Measurements from ENCODE around the gene MDN1.
"Not testable (repeated sequence)": the region's sequence is repeated elsewhere in the genome, so short reads cannot be mapped to it uniquely, and the experiment has no call there.

Gene MDN1

DNA sequence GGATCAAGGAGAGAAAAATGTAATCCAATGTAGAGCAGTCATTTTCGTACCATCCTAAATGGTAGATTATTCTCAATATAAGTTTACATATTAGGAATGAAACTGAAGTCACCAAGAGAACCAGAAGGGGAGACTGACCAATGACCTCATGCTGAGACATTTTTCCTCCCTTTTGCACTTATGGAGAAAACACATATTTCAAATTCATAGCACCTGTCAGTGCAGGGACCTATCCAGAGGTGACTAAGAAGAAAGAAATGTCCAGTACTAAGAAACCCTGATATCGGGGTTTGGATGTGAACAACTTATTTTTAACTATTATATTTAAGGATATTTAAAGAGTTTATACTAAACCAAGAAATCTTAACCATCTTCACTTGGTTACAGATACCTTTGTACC lies 164.5 kb downstream of the MDN1 start:
- H3K27me3 Mint-ChIP-seq (ENCODE audit: low read depth), result no peaks in the 10 kb centered on the region
- no peaks in the 10 kb centered on the region for H3K4me1 Mint-ChIP-seq (ENCODE audit: low read depth)
- no peak overlapping the region for H3K4me3 Mint-ChIP-seq
- no peaks in the 10 kb centered on the region for H3K9me3 Mint-ChIP-seq
- H3K27ac Mint-ChIP-seq, result no peak overlapping the region
- peaks cover 41% of the 10 kb centered on the region for H3K36me3 Mint-ChIP-seq (ENCODE audit: low read depth)

DNA sequence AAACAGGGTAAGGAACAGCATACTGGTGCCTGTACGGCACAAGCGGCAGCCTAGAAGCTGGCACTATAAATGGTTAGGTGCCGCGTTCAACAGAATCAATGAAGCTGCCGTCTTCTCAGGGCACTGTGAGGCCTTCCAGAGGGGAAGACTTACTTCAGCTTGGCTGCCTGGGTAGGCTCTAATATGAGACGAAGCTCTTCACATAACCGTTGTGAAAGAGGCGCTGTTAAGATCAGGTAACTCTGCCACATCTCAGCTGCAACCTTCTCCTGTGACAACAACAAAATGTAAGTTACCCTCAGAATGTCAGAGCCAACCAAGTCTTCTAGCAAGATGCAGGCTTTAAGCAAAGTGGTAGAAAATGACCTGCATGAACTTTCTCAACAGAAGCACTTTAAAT lies 169.0 kb downstream of the MDN1 start:
- H3K36me3 Mint-ChIP-seq (ENCODE audit: low read depth), result peaks cover 41% of the 10 kb centered on the region
- no peaks in the 10 kb centered on the region for H3K9me3 Mint-ChIP-seq
- no peaks in the 10 kb centered on the region for H3K27me3 Mint-ChIP-seq (ENCODE audit: low read depth)
- H3K4me3 Mint-ChIP-seq, result no peak overlapping the region
- H3K27ac Mint-ChIP-seq, result no peak overlapping the region
- H3K4me1 Mint-ChIP-seq (ENCODE audit: low read depth), result peaks cover 2% of the 10 kb centered on the region

DNA sequence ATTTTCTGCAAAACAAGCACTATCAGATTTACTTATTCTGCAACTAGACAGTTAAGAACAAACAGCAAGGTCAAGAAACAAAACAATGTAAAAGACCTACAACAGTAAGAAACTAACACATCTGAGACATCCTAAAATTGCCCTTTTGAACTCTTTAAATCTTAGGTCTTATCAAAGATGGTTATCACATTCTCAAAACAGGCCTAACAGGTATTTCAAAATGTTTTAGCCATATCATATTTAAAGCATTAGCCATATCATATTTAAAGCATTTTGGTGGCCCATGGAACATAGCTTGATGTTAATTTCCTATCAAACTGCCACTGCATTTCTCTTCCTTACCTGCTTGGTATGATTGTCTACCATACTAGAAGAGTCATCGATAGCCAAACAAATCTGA lies 169.9 kb downstream of the MDN1 start:
- peaks cover 40% of the 10 kb centered on the region for H3K36me3 Mint-ChIP-seq (ENCODE audit: low read depth)

DNA sequence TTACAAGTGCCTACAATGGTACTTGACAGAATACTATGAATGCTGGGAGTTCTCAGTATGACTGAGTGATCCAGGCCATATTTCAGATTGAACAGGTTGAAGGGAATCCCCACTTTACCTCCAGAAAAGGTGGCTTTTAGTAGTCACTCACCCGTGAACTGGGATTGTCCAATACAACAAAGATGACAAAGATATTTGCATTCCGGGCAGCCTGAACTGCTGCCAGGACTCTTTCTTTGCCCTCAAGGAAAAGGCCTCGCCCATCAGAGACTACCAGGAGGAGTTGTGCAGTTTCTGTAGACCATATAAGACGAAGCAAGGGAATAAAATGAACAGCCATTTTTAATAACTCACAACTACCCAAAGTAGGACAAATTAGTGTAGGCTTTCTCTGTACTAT lies 174.7 kb downstream of the MDN1 start:
- Mint-ChIP-seq H3K4me1 (ENCODE audit: low read depth) (peaks cover 10% of the 10 kb centered on the region), H3K27ac (no peak overlapping the region), H3K27me3 (ENCODE audit: low read depth) (no peaks in the 10 kb centered on the region), H3K36me3 (ENCODE audit: low read depth) (peaks cover 45% of the 10 kb centered on the region), H3K4me3 (no peak overlapping the region), H3K9me3 (no peaks in the 10 kb centered on the region)

More for the DNA sequence above, 169.9 kb downstream of the MDN1 start:
- no peaks in the 10 kb centered on the region for H3K27me3 Mint-ChIP-seq (ENCODE audit: low read depth)
- no peaks in the 10 kb centered on the region for H3K9me3 Mint-ChIP-seq
- peaks cover 5% of the 10 kb centered on the region for H3K4me1 Mint-ChIP-seq (ENCODE audit: low read depth)
- H3K4me3 Mint-ChIP-seq, result no peak overlapping the region
- H3K27ac Mint-ChIP-seq, result no peak overlapping the region

DNA sequence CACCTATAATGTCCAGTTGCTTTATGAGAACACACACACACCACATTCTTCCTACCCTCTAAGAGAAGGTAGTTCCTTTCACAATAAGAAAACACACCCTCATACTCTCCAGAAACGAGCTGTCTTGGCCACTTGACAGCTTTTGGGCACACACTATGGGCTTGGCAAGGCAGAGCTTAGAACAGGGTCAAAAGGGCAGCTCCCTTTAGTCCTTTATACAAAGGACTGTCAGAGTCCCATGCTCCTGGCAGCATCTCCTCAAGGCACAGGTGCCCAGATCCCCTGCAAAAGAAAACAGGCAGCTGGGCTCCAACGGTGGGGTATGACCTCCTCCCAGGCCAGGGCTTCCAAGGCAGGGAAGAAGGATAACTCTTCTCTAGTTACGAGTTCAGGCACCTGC lies 176.2 kb downstream of the MDN1 start:
- no peaks in the 10 kb centered on the region for H3K27me3 Mint-ChIP-seq (ENCODE audit: low read depth)
- H3K36me3 Mint-ChIP-seq (ENCODE audit: low read depth), result peaks cover 46% of the 10 kb centered on the region
- no peak overlapping the region for H3K4me3 Mint-ChIP-seq
- H3K9me3 Mint-ChIP-seq, result no peaks in the 10 kb centered on the region
- peaks cover 19% of the 10 kb centered on the region for H3K4me1 Mint-ChIP-seq (ENCODE audit: low read depth)
- no peak overlapping the region for H3K27ac Mint-ChIP-seq

DNA sequence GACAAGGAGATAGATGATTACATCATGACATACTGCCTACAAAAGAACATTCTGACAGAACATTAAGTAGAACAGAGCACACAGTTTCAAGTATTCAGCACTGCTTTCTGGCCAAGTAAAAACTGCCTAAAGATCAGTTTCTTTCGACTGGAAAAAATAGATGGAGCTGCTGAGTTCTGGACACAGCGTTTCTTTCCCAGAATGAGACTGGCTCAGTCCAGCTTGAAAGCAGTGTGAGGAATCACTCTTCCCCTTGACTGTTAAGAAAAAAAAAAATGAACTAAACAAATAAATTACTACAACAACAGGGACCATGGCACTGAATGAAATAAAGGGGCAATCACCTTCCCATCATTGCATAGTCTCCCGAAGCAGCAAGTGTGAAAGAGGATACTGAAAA lies 176.6 kb downstream of the MDN1 start:
- no peaks in the 10 kb centered on the region for H3K9me3 Mint-ChIP-seq
- H3K27me3 Mint-ChIP-seq (ENCODE audit: low read depth), result no peaks in the 10 kb centered on the region
- H3K36me3 Mint-ChIP-seq (ENCODE audit: low read depth), result peaks cover 48% of the 10 kb centered on the region
- peaks cover 19% of the 10 kb centered on the region for H3K4me1 Mint-ChIP-seq (ENCODE audit: low read depth)
- H3K27ac Mint-ChIP-seq, result no peak overlapping the region
- H3K4me3 Mint-ChIP-seq, result no peak overlapping the region

DNA sequence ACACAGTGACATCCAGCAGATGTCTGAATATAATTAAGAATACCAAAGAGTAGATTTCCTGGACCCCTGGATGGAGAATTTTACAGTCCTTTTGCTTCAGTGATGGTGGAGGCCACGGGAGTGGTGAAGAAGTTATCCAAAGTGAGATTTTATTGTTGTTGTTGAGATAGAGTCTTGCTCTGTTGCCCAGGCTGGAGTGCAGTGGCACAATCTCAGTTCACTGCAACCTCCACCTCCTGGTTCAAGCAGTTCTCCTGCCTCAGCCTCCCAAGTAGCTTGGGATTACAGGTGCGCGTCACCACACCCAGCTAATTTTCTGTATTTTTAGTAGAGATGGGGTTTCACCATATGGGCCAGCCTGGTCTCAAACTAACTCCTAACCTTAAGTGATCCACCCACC lies 178.0 kb downstream of the MDN1 start:
- H3K9me3 Mint-ChIP-seq; H3K27me3 Mint-ChIP-seq (ENCODE audit: low read depth); H3K27ac Mint-ChIP-seq; H3K4me3 Mint-ChIP-seq: not testable (repeated sequence)
- Mint-ChIP-seq H3K36me3 (ENCODE audit: low read depth) (peaks cover 46% of the 10 kb centered on the region), H3K4me1 (ENCODE audit: low read depth) (peaks cover 21% of the 10 kb centered on the region)

DNA sequence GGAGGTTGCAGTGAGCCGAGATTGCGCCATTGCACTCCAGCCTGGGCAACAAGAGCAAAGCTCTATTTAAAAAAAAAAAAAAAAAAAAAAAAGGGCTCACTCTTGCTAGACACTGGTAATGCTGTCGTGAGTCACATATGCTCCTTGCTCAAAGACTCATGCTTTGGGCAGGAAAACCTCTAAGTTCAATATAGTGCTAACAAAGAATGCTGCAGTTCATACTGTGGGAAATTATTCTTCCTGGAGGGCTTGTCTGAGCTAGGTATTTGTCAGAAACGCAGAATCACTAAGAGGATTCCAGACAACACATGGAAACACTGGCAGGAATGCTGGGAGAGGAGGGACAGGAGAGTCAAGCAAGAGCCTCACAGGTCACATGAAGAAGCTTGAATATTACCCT lies 178.8 kb downstream of the MDN1 start:
- Mint-ChIP-seq H3K4me3 (no peak overlapping the region), H3K27ac (peak overlapping the region; percentile 22), H3K27me3 (ENCODE audit: low read depth) (no peaks in the 10 kb centered on the region), H3K4me1 (ENCODE audit: low read depth) (peaks cover 24% of the 10 kb centered on the region), H3K9me3 (no peaks in the 10 kb centered on the region), H3K36me3 (ENCODE audit: low read depth) (peaks cover 48% of the 10 kb centered on the region)

DNA sequence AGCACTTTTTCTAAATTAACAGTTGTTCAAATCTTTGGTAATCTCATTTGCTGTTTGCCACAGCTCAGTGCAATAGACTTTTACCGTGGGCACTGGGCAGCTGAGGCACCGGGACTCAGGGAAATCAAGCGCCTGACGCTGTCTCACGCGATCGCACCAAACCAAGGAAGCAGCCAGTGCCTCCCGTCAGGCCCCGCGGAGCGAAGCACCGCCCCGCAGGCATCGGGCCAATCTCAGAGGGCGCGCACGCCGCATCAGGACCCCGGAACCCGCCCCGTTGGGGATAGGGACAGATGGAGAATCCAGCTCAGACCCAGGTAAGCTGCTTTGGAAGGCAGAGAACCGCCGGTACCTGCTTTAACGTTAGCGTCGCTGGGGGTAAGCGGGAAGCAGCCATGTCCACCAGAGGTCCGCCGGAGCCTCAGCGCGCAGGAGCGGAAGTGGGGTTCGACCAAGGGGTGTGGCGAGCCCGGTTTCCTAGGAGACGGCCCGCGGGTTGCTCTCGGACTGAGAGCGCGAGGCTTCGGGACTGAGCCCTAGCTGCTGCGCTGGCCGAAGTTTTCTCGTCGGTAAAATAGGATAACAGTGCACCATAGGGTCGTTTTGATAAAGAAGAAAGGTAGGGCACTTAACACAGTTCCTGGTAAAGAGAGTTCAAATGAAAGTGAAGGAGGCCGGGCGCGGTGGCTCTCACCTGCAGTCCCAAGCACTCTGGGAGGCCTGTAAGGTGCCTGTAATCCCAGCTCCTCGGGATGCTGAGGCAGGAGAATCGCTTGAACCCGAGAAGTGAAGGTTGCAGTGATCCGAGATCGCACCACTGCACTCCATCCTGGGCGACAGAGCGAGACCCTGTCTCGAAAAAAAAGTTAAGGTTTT lies 181.0 kb downstream of the MDN1 start, which contains the start of gene LYRM2:
Gene LYRM2, minus strand, starts transcription at position 428 of the 876 bp plus-strand sequence. Its CDS starts 31 bp downstream, at position 397.
- Mint-ChIP-seq H3K36me3 (ENCODE audit: low read depth) (peaks cover 49% of the 10 kb centered on the region), H3K27ac (peak within 1 kb of the TSS; percentile 98), H3K4me1 (ENCODE audit: low read depth) (peaks cover 19% of the 10 kb centered on the region), H3K9me3 (no peaks in the 10 kb centered on the region), H3K4me3 (peak within 1 kb of the TSS; percentile 93), H3K27me3 (ENCODE audit: low read depth) (no peaks in the 10 kb centered on the region)

DNA sequence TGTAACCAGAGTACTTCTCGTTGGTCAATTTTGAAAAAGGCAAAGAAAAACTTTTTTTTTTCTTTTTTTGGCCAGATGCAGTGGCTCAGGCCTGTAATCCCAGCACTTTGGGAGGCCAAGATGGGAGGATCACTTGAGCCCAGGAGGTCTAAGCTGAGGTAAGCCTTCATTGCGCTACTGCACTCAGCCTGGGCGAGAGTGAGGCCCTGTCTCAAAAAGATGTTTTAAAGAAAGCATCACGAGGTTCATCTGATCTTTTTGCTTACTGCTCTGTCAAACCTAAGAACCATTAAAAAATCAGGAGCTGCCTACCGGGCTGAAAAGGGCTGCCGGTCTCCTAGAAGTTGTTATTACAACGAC lies 181.7 kb downstream of the MDN1 start:
- Mint-ChIP-seq H3K4me1 (ENCODE audit: low read depth) (peaks cover 19% of the 10 kb centered on the region), H3K27me3 (ENCODE audit: low read depth) (no peaks in the 10 kb centered on the region), H3K9me3 (no peaks in the 10 kb centered on the region), H3K27ac (peak overlapping the region; percentile 98), H3K36me3 (ENCODE audit: low read depth) (peaks cover 45% of the 10 kb centered on the region), H3K4me3 (peak overlapping the region; percentile 93)

DNA sequence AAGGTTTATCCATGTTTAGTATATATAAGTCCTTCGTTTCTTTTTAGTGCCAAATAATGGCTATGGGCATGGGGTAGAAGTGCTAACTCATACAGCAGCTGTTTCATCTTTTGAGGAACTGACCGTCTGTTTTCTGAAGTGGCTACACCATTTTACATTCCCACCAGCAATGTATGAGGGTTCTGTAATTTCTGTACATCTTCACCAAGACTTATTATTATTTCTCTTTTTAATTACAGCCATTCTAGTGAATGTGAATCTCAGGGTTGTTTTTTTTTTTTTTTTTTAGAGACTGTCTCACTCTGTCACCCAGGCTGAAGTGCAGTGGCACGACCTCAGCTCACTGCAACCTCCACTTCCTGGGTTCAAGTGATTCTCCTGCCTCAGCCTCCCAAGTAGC lies 183.2 kb downstream of the MDN1 start:
- not testable (repeated sequence) for H3K9me3 Mint-ChIP-seq; H3K27ac Mint-ChIP-seq; H3K27me3 Mint-ChIP-seq (ENCODE audit: low read depth)
- H3K4me3 Mint-ChIP-seq, result peak overlapping the region; percentile 2
- H3K36me3 Mint-ChIP-seq (ENCODE audit: low read depth), result peaks cover 43% of the 10 kb centered on the region
- peaks cover 19% of the 10 kb centered on the region for H3K4me1 Mint-ChIP-seq (ENCODE audit: low read depth)

DNA sequence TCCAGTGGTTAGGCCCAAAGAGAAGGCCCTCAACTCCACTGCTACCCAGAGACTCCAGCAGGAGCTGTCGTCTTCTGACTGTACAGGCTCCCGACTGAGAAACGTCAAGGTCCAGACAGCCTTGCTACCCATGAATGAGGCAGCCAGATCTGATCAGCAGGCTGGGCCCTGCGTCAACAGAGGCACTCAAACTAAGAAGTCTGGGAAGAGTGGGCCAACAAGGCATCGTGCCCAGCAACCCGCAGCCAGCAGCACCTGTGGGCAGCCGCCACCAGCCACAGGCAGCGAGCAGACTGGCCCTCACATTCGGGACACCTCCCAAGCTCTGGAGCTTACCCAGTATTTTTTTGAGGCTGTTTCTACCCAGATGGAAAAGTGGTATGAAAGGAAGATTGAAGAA lies 189.1 kb downstream of the MDN1 start:
- peaks cover 3% of the 10 kb centered on the region for H3K4me1 Mint-ChIP-seq (ENCODE audit: low read depth)
- peaks cover 18% of the 10 kb centered on the region for H3K36me3 Mint-ChIP-seq (ENCODE audit: low read depth)
- H3K27ac Mint-ChIP-seq, result no peak overlapping the region
- no peak overlapping the region for H3K4me3 Mint-ChIP-seq
- H3K27me3 Mint-ChIP-seq (ENCODE audit: low read depth), result no peaks in the 10 kb centered on the region
- H3K9me3 Mint-ChIP-seq, result no peaks in the 10 kb centered on the region

DNA sequence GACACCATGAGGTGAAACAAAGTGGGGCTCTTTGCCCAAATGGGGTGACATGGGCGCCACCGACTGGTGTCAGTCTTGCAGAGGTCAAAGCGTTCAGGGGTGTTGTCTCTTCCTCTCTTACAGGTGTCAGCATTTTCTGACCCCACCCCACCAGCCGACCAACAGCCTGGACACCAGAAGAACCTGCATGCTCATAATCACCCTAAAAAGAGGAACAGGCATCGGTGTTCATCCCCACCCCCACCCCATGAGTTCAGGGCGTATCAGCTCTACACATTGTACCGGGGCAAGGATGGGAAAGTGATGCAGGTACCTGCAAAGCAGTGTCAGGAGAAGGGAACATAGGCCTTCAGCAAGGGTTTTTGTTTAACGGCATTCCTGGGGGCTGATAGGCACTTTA lies 195.8 kb downstream of the MDN1 start:
- Mint-ChIP-seq H3K4me1 (ENCODE audit: low read depth) (no peaks in the 10 kb centered on the region), H3K36me3 (ENCODE audit: low read depth) (no peaks in the 10 kb centered on the region), H3K27ac (no peak overlapping the region), H3K9me3 (no peaks in the 10 kb centered on the region), H3K4me3 (no peak overlapping the region), H3K27me3 (ENCODE audit: low read depth) (no peaks in the 10 kb centered on the region)

DNA sequence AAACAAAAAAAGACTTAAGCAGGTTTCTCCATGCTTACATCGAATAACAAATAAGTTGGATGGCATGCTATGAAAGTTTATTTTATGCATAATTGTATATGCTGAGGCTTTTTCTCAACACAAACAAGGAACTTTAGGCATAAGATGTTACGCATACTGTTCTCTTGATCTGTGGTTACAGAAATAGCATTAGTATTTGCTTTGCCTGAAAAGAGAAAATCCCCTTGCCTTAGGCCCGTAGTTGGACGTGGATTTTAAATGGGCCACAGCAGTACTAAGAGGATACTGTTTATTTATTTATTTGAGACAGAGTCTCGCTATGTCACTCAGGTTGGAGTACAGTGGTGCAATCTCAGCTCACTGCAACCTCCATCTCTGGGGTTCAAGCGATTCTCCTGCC lies 200.0 kb downstream of the MDN1 start:
- Mint-ChIP-seq H3K36me3 (ENCODE audit: low read depth) (no peaks in the 10 kb centered on the region), H3K27me3 (ENCODE audit: low read depth) (no peaks in the 10 kb centered on the region), H3K9me3 (no peaks in the 10 kb centered on the region), H3K4me1 (ENCODE audit: low read depth) (no peaks in the 10 kb centered on the region), H3K27ac (no peak overlapping the region), H3K4me3 (no peak overlapping the region)

DNA sequence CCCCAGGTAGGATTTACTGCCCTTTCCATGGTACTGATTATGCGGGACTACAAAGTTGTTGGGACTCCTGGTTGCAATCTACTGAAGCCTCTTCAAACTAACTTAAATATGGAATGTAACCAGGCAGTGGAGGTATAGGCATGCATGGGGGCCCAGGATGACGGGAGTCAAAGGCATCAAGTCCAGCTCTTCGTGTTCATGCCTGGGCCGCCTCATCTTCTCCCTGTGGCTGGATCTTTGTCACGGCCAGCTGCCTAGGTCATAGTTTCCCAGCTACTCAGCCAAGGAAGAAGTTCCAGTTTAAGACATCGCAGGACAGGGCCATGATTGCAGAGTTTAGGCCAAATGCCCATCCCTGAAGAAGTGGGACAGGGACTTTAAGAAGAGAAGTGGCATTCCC lies 201.6 kb downstream of the MDN1 start:
- Mint-ChIP-seq H3K27ac (no peak overlapping the region), H3K27me3 (ENCODE audit: low read depth) (no peaks in the 10 kb centered on the region), H3K36me3 (ENCODE audit: low read depth) (no peaks in the 10 kb centered on the region), H3K9me3 (no peaks in the 10 kb centered on the region), H3K4me1 (ENCODE audit: low read depth) (no peaks in the 10 kb centered on the region), H3K4me3 (no peak overlapping the region)
